ENCODE data around the gene STARD10. TPM values are rescaled to one million over a fixed set of nuclear protein-coding genes. Genes with fewer than 3 reads are reported as not detected.

The STARD10 gene
- total and polyA plus RNA-seq, 11 donors, result 35.2 to 237 (median 55.2) TPM

DNA sequence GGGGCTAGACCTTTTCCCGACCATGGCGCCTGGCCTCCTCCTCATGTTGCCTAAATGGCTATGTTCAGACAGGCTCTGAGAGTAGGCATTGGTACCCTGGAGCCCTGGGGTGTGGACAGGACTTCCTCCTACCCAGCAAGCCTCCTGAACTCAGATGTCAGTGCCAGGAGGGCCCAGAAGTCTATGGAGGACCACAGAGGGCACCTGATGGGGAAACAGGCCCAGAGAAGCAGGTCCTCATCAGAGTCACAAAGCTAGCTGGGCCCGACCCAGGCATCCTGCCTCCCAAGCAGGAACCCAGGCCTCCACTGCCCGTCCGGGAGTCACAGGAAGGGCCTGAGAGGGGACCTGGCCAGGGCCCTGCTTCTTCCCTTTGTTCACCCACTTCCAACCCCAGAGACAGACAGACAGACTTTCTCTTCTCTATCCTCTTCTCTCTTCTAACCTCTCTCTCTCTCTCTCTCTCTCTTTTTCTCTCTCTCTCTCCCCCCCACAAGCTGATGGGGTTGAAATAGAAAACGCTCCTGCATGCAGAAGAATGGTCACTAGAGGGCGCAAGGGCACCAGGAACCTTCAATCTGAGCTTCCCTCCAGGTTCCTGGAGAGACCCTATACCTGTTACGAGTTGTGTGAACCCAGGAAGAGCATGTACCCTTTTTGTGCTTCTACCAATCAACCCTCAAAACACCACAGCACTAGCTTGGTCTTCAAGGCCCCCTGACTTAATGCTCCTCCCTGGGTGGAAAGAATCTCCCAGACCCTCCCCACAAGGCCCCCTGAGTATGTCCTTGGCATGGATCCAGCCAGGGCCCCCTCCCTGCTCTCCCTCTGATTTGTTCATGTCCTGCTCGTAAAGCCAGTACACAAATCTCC lies 68.8 kb downstream of the STARD10 start:
- ATAC-seq, result no peak
- Histone ChIP-seq H3K4me1 (peaks cover 3 to 66% (median 25%) of the 10 kb centered on the region in 12 donors), H3K36me3 (peaks cover 0 to 27% (median 0%) of the 10 kb centered on the region in 9 donors), H3K27ac (no peak overlapping the region), H3K4me3 (no peak overlapping the region), H3K27me3 (no peaks in the 10 kb centered on the region), H3K9me3 (no peaks in the 10 kb centered on the region)
- TF ChIP-seq CTCF (IDR thresholded peaks at IDR 0.05) (peak; percentile 83 to 91 (median 88)), POLR2A (IDR thresholded peaks at IDR 0.05) (no peak)
- intact Hi-C loops (cut with DNase I), result loop anchor here (1.0 to 10.0 kb wide), 15 partner anchors 66 to 560 kb away; partner anchors contain the start of genes ATG16L2 (in 2 of the 10), STARD10 (in 2 of the 10), FCHSD2 (in 1 of the 10) and P2RY6 (in 1 of the 10)
- peak; percentile 62 to 74 (median 68) for DNase-seq
- 48 to 53% (median 49%) methylated on average over 9 of the region's 9 CpGs for WGBS, 4 donors

- Histone ChIP-seq H3K9me3 (no peaks in the 10 kb centered on the region), H3K4me1 (peaks cover 3 to 76% (median 35%) of the 10 kb centered on the region in 12 donors), H3K27ac (peak overlapping the region in 1 of 12 donors; percentile 98), H3K36me3 (peaks cover 0 to 27% (median 0%) of the 10 kb centered on the region in 9 donors), H3K4me3 (no peak overlapping the region), H3K27me3 (no peaks in the 10 kb centered on the region)
- WGBS, 4 donors, result 78 to 93% (median 90%) methylated on average over 5 of the region's 5 CpGs
- no peak for TF ChIP-seq POLR2A (IDR thresholded peaks at IDR 0.05)
- TF ChIP-seq CTCF (IDR thresholded peaks at IDR 0.05), result no peak
- ATAC-seq (no peak), DNase-seq (peak in 1 of 5 donors; percentile 48)
- intact Hi-C loops (cut with DNase I), result loop anchor here in 9 of 10 donors (2.0 to 10.0 kb wide), 12 partner anchors 67 to 561 kb away; partner anchors contain the start of genes ATG16L2 (in 2 of the 9), FCHSD2 (in 1 of the 9) and P2RY6 (in 1 of the 9)
These were observed 69.8 kb downstream of the STARD10 start for GRCh38 chr11:72724021-72724551.

DNA sequence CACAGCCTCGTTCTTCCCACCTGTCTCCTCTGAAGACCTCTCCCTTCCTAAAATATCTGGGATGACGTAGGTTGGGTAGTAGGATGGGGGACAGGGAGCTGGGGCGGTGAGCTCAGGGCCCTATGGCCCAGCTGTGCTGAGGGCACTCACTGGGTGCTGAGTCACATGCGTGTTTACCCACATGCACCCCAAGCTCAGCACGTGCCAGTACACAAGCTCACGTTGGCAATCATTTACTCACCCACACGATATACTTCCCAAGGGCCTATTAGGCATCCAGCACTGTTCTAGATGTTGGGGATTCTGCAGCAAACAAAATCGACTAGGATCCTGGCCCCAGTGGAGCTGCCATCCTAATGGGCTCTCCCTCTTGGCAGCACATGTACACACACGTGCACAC lies 70.3 kb downstream of the STARD10 start:
- TF ChIP-seq POLR2A (IDR thresholded peaks at IDR 0.05) (no peak), CTCF (IDR thresholded peaks at IDR 0.05) (no peak)
- ATAC-seq (no peak), DNase-seq (peak in 1 of 5 donors; percentile 9)
- Histone ChIP-seq H3K9me3 (no peaks in the 10 kb centered on the region), H3K4me1 (peaks cover 3 to 81% (median 41%) of the 10 kb centered on the region in 12 donors), H3K27me3 (no peaks in the 10 kb centered on the region), H3K4me3 (no peak overlapping the region), H3K36me3 (peaks cover 0 to 32% (median 0%) of the 10 kb centered on the region in 9 donors), H3K27ac (peak overlapping the region in 4 of 12 donors; percentile 92 to 98 (median 94))
- intact Hi-C loops (cut with DNase I), result loop anchor here in 6 of 10 donors (5.0 to 10.0 kb wide), 7 partner anchors 89 to 561 kb away; partner anchors contain the start of genes ATG16L2 (in 1 of the 6), FCHSD2 (in 1 of the 6) and P2RY6 (in 1 of the 6)
- WGBS, 4 donors, result 82 to 86% (median 84%) methylated on average over 8 to 9 of the region's 9 CpGs

Measured in heart left ventricle (tissue), 16 donors.